Right cardiac atrium (tissue), 5 donors: ENCODE data around the gene WDFY1. TPM values are rescaled to one million over a fixed set of nuclear protein-coding genes. Genes with fewer than 3 reads are reported as not detected.

ENCODE experiments used
- ATAC-seq, 2 donors: fragments of 200-7000 bp; cut with Tn5 transposase; one replicate each; pipeline versions ENCODE4 v1.8.0 to v1.9.1; 2020; ENCODE audit warnings: moderate library complexity in 2 of 2, mild to moderate bottlenecking in 1 of 2
- DNase-seq, 3 donors: peaks; one replicate each; pipeline ENCODE4 v3.0.0-alpha.2; 2020
- H3K27ac ChIP-seq: one replicate; pipeline ENCODE4 v1.5.1; 2013; ENCODE audit warnings: mild to moderate bottlenecking, low read length, control low read depth, moderate library complexity
- H3K27me3 ChIP-seq: one replicate; pipeline ENCODE4 v1.6.1; 2013; ENCODE audit not compliant: control insufficient read depth, insufficient read depth
- H3K4me1 ChIP-seq: one replicate; pipeline ENCODE4 v1.6.1; 2013; ENCODE audit warnings: low read length; ENCODE audit not compliant: control insufficient read depth, insufficient read depth
- H3K4me3 ChIP-seq: one replicate; pipeline ENCODE4 v1.5.1; 2013; ENCODE audit warnings: low read length, control low read depth
- H3K9me3 ChIP-seq: one replicate; pipeline ENCODE4 v1.6.1; 2013; ENCODE audit warnings: low read length; ENCODE audit not compliant: control insufficient read depth
- WGBS: extraction: QIAGEN DNeasy Blood & Tissue Kit; methylation state at CpG from one replicate; pipeline ENCODE4 v1.1.7; 2013; 5-methylcytosine and 5-hydroxymethylcytosine counted together
- intact Hi-C, 4 donors: fragments of 100-400 bp; cut with DNase I; formaldehyde crosslinking; loops; one replicate each; pipeline versions ENCODE4 v1.11.0 to v1.14.0; 2022 to 2023
- polyA plus RNA-seq: library from polyadenylated mRNA; stranded (reverse); fragments of 200-250 nt; gene quantifications from one replicate; pipeline ENCODE4 v1.2.3, GENCODE V29; 2013
- total RNA-seq, 4 donors: library from RNA; stranded (reverse); fragmentation: NEBNext Ultra II Directional; extraction: Animal tissue kit (Norgen Biotek cat#: 25700); gene quantifications; one replicate each; pipeline ENCODE4 v1.2.1, GENCODE V29; 2021
- donor health status: healthy with polysubstance abuse.
- donor health status: DM: no; HTN: yes; CAD: no.
- donor health status: DM: no; HTN: no; CAD: no.
- donor health status: DM: no; HTN: yes; CAD: no; lungs with severe emphysema.
- donor health status: DM: yes; HTN: yes; CAD: no.

Gene WDFY1
- total and polyA plus RNA-seq, 5 donors, result 10.7 to 21.2 (median 15.9) TPM

- Histone ChIP-seq H3K4me1 (peaks cover 4% of the 10 kb centered on the region), H3K9me3 (no peaks in the 10 kb centered on the region), H3K27ac (peak within 1 kb of the TSS; percentile 94), H3K27me3 (no peaks in the 10 kb centered on the region), H3K4me3 (peak within 1 kb of the TSS; percentile 98)
- intact Hi-C loops, result no loop called here
- ATAC-seq (peak; percentile 100), DNase-seq (peak; percentile 96 to 99 (median 98))
- under 1% methylated on average over 65 of the region's 65 CpGs for WGBS
Observed at GRCh38 chr2:223957092-223957851, 12.1 kb upstream of the WDFY1 start, which contains the start of gene MRPL44. MRPL44 (plus strand) TSS chr2:223957463; CDS start chr2:223957473, 10 bp downstream.

GRCh38 chr2:223956300-223956699 lies 11.2 kb upstream of the WDFY1 start:
- peak overlapping the region; percentile 70 for H3K27ac ChIP-seq
- H3K4me1 ChIP-seq, result peaks cover 2% of the 10 kb centered on the region
- no peaks in the 10 kb centered on the region for H3K27me3 ChIP-seq
- 83% methylated on average over 4 of the region's 4 CpGs for WGBS
- DNase-seq (no peak), ATAC-seq (no peak)
- H3K4me3 ChIP-seq, result peak overlapping the region; percentile 98
- intact Hi-C loops, result no loop called here
- H3K9me3 ChIP-seq, result no peaks in the 10 kb centered on the region

DNA sequence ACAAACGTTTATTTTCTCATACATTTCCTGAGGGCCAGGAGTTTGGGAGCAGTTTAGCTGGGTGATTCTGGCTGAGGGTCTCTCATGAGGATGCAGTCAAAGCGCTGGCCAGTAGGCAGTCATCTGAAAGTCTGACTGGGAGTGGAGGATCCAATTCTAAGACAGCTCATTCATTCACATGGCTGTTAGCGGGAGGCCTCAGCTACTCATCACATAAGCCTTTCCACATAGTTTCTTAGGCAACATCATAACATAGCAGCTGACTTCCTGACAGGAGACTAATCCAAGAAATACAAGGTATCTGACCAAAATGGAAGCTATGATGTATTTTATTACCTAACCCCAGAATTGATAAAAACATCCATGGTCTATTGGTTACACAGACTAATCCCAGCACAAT lies 9.3 kb upstream of the WDFY1 start:
- WGBS, result 76% methylated on average over 3 of the region's 3 CpGs
- Histone ChIP-seq H3K4me3 (no peak overlapping the region), H3K4me1 (no peaks in the 10 kb centered on the region), H3K27me3 (no peaks in the 10 kb centered on the region), H3K9me3 (no peaks in the 10 kb centered on the region), H3K27ac (no peak overlapping the region)
- DNase-seq (no peak), ATAC-seq (no peak)
- intact Hi-C loops, result no loop called here

DNA sequence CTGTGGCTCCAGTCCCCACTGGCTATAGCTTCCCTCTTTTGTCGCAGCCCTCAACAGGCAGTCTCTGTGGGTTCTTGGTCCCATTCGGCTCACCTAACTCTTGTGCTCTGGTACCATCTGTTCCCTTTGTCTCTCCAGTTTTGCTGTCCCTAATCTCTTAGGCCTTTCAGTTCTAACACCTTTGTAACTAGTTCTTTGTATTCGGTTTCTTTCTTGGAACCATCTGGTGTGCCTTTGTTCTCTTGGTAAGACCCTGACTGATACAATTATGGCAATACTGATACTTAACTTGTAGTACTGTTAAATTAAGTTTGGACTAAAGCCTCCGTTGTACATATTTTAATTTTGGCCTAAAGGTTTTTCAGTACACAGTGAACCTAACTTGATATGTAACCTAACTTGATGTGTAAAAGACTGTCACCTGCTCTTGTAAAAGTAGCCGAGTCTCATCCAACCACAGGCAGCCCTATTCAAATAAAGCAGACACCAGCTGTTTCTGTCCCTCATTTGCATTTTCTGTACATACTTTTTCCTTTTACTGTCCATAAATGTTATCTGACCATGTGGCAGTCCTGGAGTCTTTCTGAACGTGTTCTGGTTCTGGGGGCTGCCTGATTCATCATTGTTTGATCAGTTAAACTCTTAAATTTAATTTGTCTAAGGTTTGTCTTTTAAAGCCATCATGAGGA lies 7.3 kb upstream of the WDFY1 start:
- Histone ChIP-seq H3K27ac (no peak overlapping the region), H3K9me3 (no peaks in the 10 kb centered on the region), H3K4me3 (no peak overlapping the region), H3K27me3 (no peaks in the 10 kb centered on the region), H3K4me1 (no peaks in the 10 kb centered on the region)
- DNase-seq (no peak), ATAC-seq (no peak)
- intact Hi-C loops, result no loop called here
- 84% methylated on average over 6 of the region's 6 CpGs for WGBS

DNA sequence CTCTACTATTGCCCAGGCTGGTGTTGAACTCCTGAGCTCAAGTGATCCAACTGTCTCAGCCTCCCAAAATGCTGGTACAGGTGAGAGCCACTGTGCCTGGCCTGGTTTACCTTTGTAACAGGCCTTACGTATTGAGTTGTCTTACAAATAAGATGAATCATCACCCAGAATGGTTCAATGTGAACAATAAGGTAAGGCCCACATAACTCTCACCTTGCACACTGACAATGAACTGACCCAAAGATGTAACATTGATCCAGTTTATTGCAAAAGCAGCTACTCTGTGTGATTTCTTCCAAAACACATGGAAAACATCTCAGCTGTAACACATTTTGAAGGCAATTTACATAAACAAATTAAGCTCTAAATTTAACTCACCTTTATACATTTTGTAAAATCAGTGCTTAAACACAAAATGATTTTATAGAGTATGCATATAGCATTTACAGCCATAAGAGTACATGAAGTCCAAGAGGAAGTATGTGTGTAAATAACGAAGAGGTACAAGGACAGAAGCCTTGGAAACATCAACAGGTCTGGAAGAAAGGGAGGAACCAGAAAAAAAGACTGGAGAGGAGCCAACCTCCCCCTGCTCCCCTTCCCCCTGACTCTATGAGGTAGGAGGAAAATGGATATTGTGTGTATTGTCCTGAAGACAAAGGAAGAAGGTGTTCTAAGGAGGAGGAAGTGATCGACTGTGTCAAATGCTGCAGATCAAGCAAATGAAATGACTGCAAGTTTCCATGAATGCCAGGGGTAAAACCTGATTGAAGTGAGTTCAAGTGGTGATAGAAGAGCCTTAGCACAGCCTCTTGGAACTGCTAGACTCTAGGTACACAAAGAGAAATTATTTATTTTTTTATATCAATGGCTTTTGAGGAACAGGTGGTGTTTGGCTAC lies 5.6 kb upstream of the WDFY1 start:
- intact Hi-C loops, result no loop called here
- 68% methylated on average over 3 of the region's 3 CpGs for WGBS
- Histone ChIP-seq H3K9me3 (no peaks in the 10 kb centered on the region), H3K4me1 (peaks cover 1% of the 10 kb centered on the region), H3K27me3 (no peaks in the 10 kb centered on the region), H3K27ac (no peak overlapping the region), H3K4me3 (no peak overlapping the region)
- no peak for DNase-seq
- no peak for ATAC-seq

- ATAC-seq, result no peak
- Histone ChIP-seq H3K27ac (no peak overlapping the region), H3K4me1 (peaks cover 2% of the 10 kb centered on the region), H3K27me3 (no peaks in the 10 kb centered on the region), H3K9me3 (no peaks in the 10 kb centered on the region), H3K4me3 (no peak overlapping the region)
- 76% methylated on average over 3 of the region's 3 CpGs for WGBS
- intact Hi-C loops, result no loop called here
- DNase-seq, result no peak
Observed at GRCh38 chr2:223949241-223949840, 4.2 kb upstream of the WDFY1 start.

DNA sequence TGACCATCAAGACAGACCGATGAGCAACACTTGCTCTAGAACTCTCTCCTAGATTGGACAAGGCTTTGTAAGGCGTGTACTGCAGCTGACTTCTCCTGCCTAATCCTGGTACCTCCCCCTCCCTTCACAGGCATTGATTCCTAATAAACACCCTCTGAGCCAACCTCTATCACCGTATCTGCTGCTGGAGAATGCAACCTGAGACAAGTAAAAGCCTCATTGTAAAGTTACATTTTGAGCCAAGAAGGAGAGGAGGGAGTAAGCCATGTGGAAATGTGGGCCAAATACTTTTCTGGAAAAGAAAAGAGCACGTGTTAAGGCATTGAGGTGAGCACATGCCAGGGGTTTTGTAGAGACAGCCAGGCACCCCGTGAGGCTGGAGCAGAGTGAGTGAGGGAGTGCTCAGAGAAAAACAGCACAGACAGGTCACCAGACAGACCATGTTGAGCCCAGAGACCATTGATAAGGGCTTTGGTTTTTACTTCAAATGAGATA lies 2.6 kb upstream of the WDFY1 start:
- DNase-seq (no peak), ATAC-seq (no peak)
- no peak overlapping the region for H3K4me3 ChIP-seq
- H3K27me3 ChIP-seq, result no peaks in the 10 kb centered on the region
- intact Hi-C loops, result no loop called here
- 47% methylated on average over 5 of the region's 5 CpGs for WGBS
- H3K27ac ChIP-seq, result no peak overlapping the region
- H3K4me1 ChIP-seq, result peaks cover 2% of the 10 kb centered on the region
- no peaks in the 10 kb centered on the region for H3K9me3 ChIP-seq

DNA sequence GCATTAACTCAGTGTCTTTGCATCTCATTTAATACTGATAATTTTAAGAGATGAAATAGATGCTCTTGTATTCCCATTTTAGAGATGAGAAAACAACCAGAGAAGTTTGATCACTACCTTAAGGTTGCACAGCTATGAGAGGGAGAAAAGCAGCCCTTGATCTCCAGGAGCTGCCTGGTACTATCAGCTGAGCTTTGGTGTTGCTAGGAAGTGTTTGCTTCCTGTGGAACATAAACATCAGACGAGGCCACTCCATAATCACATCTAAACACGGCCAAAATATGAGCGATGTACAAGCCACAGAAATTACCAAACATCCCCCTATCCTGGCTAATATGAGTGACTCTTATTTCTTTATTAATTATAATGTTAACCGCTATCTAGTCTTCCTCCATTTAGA lies 620 bp upstream of the WDFY1 start:
- Histone ChIP-seq H3K27me3 (no peaks in the 10 kb centered on the region), H3K4me3 (peak overlapping the region; percentile 69), H3K9me3 (no peaks in the 10 kb centered on the region), H3K27ac (no peak overlapping the region), H3K4me1 (peaks cover 4% of the 10 kb centered on the region)
- ATAC-seq (no peak), DNase-seq (no peak)
- intact Hi-C loops, result no loop called here
- 37% methylated on average over 4 of the region's 4 CpGs for WGBS

GRCh38 chr2:223944166-223944702 lies 901 bp downstream of the WDFY1 start:
- under 1% methylated on average over 46 of the region's 46 CpGs for WGBS
- intact Hi-C loops, result no loop called here
- peak; percentile 31 to 76 (median 70) for DNase-seq
- Histone ChIP-seq H3K27ac (peak overlapping the region; percentile 90), H3K4me1 (peaks cover 6% of the 10 kb centered on the region), H3K9me3 (no peaks in the 10 kb centered on the region), H3K4me3 (peak overlapping the region; percentile 69), H3K27me3 (no peaks in the 10 kb centered on the region)
- peak; percentile 61 to 75 for ATAC-seq

DNA sequence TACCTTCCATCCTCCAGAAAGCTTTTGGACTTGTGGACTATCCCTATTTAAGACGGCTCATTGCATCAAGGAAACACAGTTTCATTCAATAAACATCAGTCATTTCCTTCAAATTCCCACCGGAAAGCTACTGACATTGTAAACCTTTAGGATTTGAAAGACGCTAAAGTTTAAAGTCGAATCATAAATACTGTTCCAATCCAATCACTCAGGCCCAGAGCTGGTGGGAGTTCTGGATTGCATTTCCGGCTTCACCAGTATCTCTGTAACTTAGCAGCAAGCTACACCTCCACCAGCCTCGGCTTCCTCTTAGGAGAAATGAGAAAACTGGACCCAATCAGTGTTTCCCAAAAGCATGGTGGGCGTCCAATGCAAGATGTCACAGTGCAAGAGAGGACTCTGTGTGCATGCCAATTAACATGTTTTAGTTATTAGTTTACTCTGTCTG lies 1.6 kb downstream of the WDFY1 start:
- Histone ChIP-seq H3K27ac (peak overlapping the region; percentile 37), H3K4me3 (peak overlapping the region; percentile 69), H3K4me1 (peaks cover 7% of the 10 kb centered on the region), H3K27me3 (no peaks in the 10 kb centered on the region), H3K9me3 (no peaks in the 10 kb centered on the region)
- ATAC-seq (peak in 1 of 2 donors; percentile 34), DNase-seq (no peak)
- intact Hi-C loops, result no loop called here
- WGBS, result 26% methylated on average over 7 of the region's 7 CpGs
